HCT116 (cell line): ENCODE data around the gene PM20D1. TPM values are rescaled to one million over a fixed set of nuclear protein-coding genes. Genes with fewer than 3 reads are reported as not detected.

Experiments used
- ATAC-seq: fragments of 200-7000 bp; cut with Tn5 transposase; 2 replicates; pipeline ENCODE4 v1.9.1; 2020; ENCODE audit warnings: mild to moderate bottlenecking, moderate library complexity
- BruUV-seq: library from RNA; stranded (reverse); fragments of 400-500 nt; replicated peaks from 2 replicates; lab custom pipeline; 2021; lab: Mats Ljungman, UMichigan
- CTCF ChIA-PET: fragments of 300-600 bp; sonication (Branson Sonifier 250); formaldehyde crosslinking; loops from one replicate; lab custom pipeline; 2021; ENCODE audit warnings: antibody characterized with exemption; lab: Charles Lee
- POLR2A ChIA-PET: fragments of 300-600, 350-600 bp; sonication (Branson Sonifier 250); formaldehyde crosslinking; loops from one replicate; lab custom pipeline; 2021; ENCODE audit warnings: antibody characterized with exemption; lab: Charles Lee
- RAD21 ChIA-PET, 2 experiments: fragments of 300-600 bp; sonication (Branson Sonifier 250); formaldehyde crosslinking; loops; one replicate each; lab custom pipeline; 2023; ENCODE audit warnings: low total read pairs in 2 of 2; ENCODE audit not compliant: uncharacterized antibody in 2 of 2, unreplicated experiment in 2 of 2, low non-redundant PET in 1 of 2; lab: Charles Lee
- DNase-seq: peaks from one replicate; pipeline ENCODE4 v3.0.0-alpha.2; 2010; ENCODE audit warnings: low read depth, low spot score
- H2AFZ ChIP-seq: fragments of 200-600 bp; shearing (Covaris generic), sonication (generic); 2 replicates; pipeline ENCODE4 v1.6.1; 2017; ENCODE audit warnings: low read depth, mixed run types, mixed read lengths, antibody characterized with exemption, low read length; ENCODE audit not compliant: poor library complexity, severe bottlenecking
- H3K27ac ChIP-seq: 2 replicates; pipeline ENCODE4 v1.5.1; 2012; ENCODE audit warnings: low read depth, low read length
- H3K27me3 ChIP-seq: fragments of 200-600 bp; sonication (generic); 2 replicates; pipeline ENCODE4 v1.6.1; 2016; ENCODE audit warnings: mixed run types, low read length, mixed read lengths; ENCODE audit not compliant: insufficient read depth
- H3K36me3 ChIP-seq, 2 experiments: fragments of 200-500 bp in 1 of 2; fragments of 200-600 bp in 1 of 2; sonication (Bioruptor generic) in 1 of 2; sonication (generic) in 1 of 2; 2 replicates each; pipeline versions ENCODE4 v1.5.1 to v1.6.1; 2014 to 2016; ENCODE audit warnings: low read length in 2 of 2, inconsistent platforms in 1 of 2, mixed read lengths in 1 of 2, mixed run types in 1 of 2; ENCODE audit not compliant: insufficient read depth in 2 of 2, control insufficient read depth in 1 of 2
- H3K4me1 ChIP-seq, 2 experiments: fragments of 200-600 bp in 1 of 2; sonication (generic) in 1 of 2; 2 replicates each; pipeline versions ENCODE4 v1.5.1 to v1.6.1; 2012 to 2017; ENCODE audit warnings: low read length in 2 of 2, inconsistent platforms in 1 of 2, mild to moderate bottlenecking in 1 of 2, mixed read lengths in 1 of 2, mixed run types in 1 of 2, moderate library complexity in 1 of 2; ENCODE audit not compliant: insufficient read depth in 2 of 2, control insufficient read depth in 1 of 2
- H3K4me2 ChIP-seq: fragments of 200-600 bp; sonication (generic); 2 replicates; pipeline ENCODE4 v1.6.1; 2017; ENCODE audit warnings: mixed run types, low read length, mixed read lengths
- H3K4me3 ChIP-seq, 2 experiments: fragments of 200-600 bp in 1 of 2; sonication (generic) in 1 of 2; replicated peaks in 1 of 2; 2 replicates each; pipeline ENCODE4 v1.5.1; 2011 to 2016; ENCODE audit warnings: low read length in 2 of 2, control low read depth in 1 of 2, low read depth in 1 of 2, mild to moderate bottlenecking in 1 of 2, mixed read lengths in 1 of 2, mixed run types in 1 of 2
- H3K79me2 ChIP-seq: fragments of 200-600 bp; sonication (generic); 2 replicates; pipeline ENCODE4 v1.6.1; 2017; ENCODE audit warnings: mild to moderate bottlenecking, mixed run types, low read length, moderate library complexity, mixed read lengths; ENCODE audit not compliant: insufficient read depth
- H3K9ac ChIP-seq: fragments of 200-600 bp; sonication (generic); 2 replicates; pipeline ENCODE4 v1.6.1; 2016; ENCODE audit warnings: low read length, mixed read lengths
- H3K9me2 ChIP-seq: fragments of 200-600 bp; sonication (generic), shearing (Covaris generic); 2 replicates; pipeline ENCODE4 v1.6.1; 2017; ENCODE audit warnings: mixed run types, mild to moderate bottlenecking, moderate library complexity; ENCODE audit not compliant: insufficient read depth
- H3K9me3 ChIP-seq, 2 experiments: fragments of 200-500 bp in 1 of 2; fragments of 200-600 bp in 1 of 2; sonication (Bioruptor generic) in 1 of 2; sonication (generic) in 1 of 2; 2 replicates each; pipeline ENCODE4 v1.6.1; 2014 to 2017; ENCODE audit warnings: low read length in 2 of 2, mixed read lengths in 2 of 2, inconsistent platforms in 1 of 2, low read depth in 1 of 2, mild to moderate bottlenecking in 1 of 2, mixed run types in 1 of 2, moderate library complexity in 1 of 2; ENCODE audit not compliant: control insufficient read depth in 1 of 2, insufficient read depth in 1 of 2
- H4K20me1 ChIP-seq: fragments of 200-600 bp; sonication (generic), shearing (Covaris generic); 2 replicates; pipeline ENCODE4 v1.6.1; 2017; ENCODE audit warnings: mixed run types, mild to moderate bottlenecking, moderate library complexity; ENCODE audit not compliant: insufficient read depth
- EGR1 ChIP-seq: IDR thresholded peaks from 2 replicates; pipeline ENCODE4 v1.6.1; 2012; ENCODE audit warnings: low read depth
- EZH2 ChIP-seq: fragments of 200-600 bp; sonication (generic); IDR thresholded peaks from 2 replicates; pipeline ENCODE4 v1.6.1; 2017; ENCODE audit warnings: antibody characterized with exemption, mixed run types
- EZH2phosphoT487 ChIP-seq: fragments of 200-600 bp; IDR thresholded peaks from 2 replicates; pipeline ENCODE4 v1.6.1; 2018; ENCODE audit warnings: antibody characterized with exemption, borderline replicate concordance
- MAX ChIP-seq: IDR thresholded peaks from 2 replicates; pipeline ENCODE4 v1.6.1; 2012
- POLR2AphosphoS5 ChIP-seq: IDR thresholded peaks from 2 replicates; pipeline ENCODE4 v1.6.1; 2011; ENCODE audit warnings: mild to moderate bottlenecking, low read depth, low read length, moderate library complexity
- RAD21 ChIP-seq: IDR thresholded peaks from 2 replicates; pipeline ENCODE4 v1.6.1; 2012; ENCODE audit warnings: low read depth, mild to moderate bottlenecking
- REST ChIP-seq: IDR thresholded peaks from 2 replicates; pipeline ENCODE4 v1.6.1; 2012; ENCODE audit warnings: low read depth
- SIN3A ChIP-seq: IDR thresholded peaks from 2 replicates; pipeline ENCODE4 v1.6.1; 2012; ENCODE audit warnings: low read depth
- SP1 ChIP-seq: IDR thresholded peaks from 2 replicates; pipeline ENCODE4 v1.6.1; 2012; ENCODE audit warnings: low read depth
- SRF ChIP-seq: IDR thresholded peaks from 2 replicates; pipeline ENCODE4 v1.6.1; 2012; ENCODE audit warnings: low read depth
- TCF7L2 ChIP-seq: IDR thresholded peaks from 2 replicates; pipeline ENCODE4 v1.7.0; 2011; ENCODE audit warnings: borderline replicate concordance, inconsistent platforms; ENCODE audit not compliant: insufficient read depth, insufficient read length; ENCODE audit errors: extremely low read depth
- YY1 ChIP-seq: IDR thresholded peaks from 2 replicates; pipeline ENCODE4 v1.6.1; 2011; ENCODE audit warnings: low read length, low read depth, moderate library complexity, mild to moderate bottlenecking; ENCODE audit not compliant: insufficient replicate concordance; ENCODE audit errors: extremely low read depth
- ZFX ChIP-seq: fragments of 450-650 bp; IDR thresholded peaks from 2 replicates; pipeline ENCODE4 v1.6.1; 2017
- ZNF274 ChIP-seq: fragments of 200-500 bp; sonication (Bioruptor generic); IDR thresholded peaks from 2 replicates; pipeline ENCODE4 v1.6.1; 2014; ENCODE audit warnings: mild to moderate bottlenecking, low read depth, low read length, inconsistent platforms
- intact Hi-C: fragments of 100-400 bp; cut with micrococcal nuclease; formaldehyde crosslinking; loops from 2 replicates; pipeline ENCODE4 v1.10.0; 2022
- total RNA-seq: library from RNA; stranded (reverse); gene quantifications from one replicate; pipeline ENCODE4 v1.2.1, GENCODE V29; 2021; ENCODE audit not compliant: unreplicated experiment
- TF ChIP-seq, protein P1 (sequence below): IDR thresholded peaks from 2 replicates; pipeline ENCODE4 v1.6.1; 2011; ENCODE audit warnings: mild to moderate bottlenecking, low read length, moderate library complexity; ENCODE audit not compliant: insufficient replicate concordance; ENCODE audit errors: extremely low read depth
- TF ChIP-seq, protein P2 (sequence below), 3 experiments: fragments of 200-600 bp in 1 of 3; sonication (generic) in 1 of 3; IDR thresholded peaks in 2 of 3; conservative IDR thresholded peaks in 1 of 3; 2 replicates each; pipeline ENCODE4 v1.5.1; 2012 to 2017; ENCODE audit warnings: low read depth in 2 of 3, low read length in 2 of 3, antibody characterized with exemption in 1 of 3, borderline replicate concordance in 1 of 3, control low read depth in 1 of 3, mild to moderate bottlenecking in 1 of 3, mixed read lengths in 1 of 3, mixed run types in 1 of 3, moderate library complexity in 1 of 3; ENCODE audit not compliant: insufficient read depth in 1 of 3

Gene PM20D1
- total RNA-seq, 1 experiment from 2014 or later: not detected

- Histone ChIP-seq H3K9me2 (no peaks in the 10 kb centered on the region), H3K9me3 (no peaks in the 10 kb centered on the region), H3K79me2 (no peaks in the 10 kb centered on the region), H3K36me3 (no peaks in the 10 kb centered on the region), H3K27me3 (no peaks in the 10 kb centered on the region), H4K20me1 (no peaks in the 10 kb centered on the region), H3K4me1 (no peaks in the 10 kb centered on the region), H3K9ac (no peak overlapping the region), H3K4me2 (no peak overlapping the region), H3K4me3 (no peak overlapping the region), H3K27ac (no peak overlapping the region), H2AFZ (no peak overlapping the region)
- ATAC-seq (no peak), DNase-seq (no peak)
- intact Hi-C loops: no loop called here
- TF ChIP-seq SIN3A: no peak
- TF ChIP-seq EZH2: no peak
- TF ChIP-seq, protein P1, sequence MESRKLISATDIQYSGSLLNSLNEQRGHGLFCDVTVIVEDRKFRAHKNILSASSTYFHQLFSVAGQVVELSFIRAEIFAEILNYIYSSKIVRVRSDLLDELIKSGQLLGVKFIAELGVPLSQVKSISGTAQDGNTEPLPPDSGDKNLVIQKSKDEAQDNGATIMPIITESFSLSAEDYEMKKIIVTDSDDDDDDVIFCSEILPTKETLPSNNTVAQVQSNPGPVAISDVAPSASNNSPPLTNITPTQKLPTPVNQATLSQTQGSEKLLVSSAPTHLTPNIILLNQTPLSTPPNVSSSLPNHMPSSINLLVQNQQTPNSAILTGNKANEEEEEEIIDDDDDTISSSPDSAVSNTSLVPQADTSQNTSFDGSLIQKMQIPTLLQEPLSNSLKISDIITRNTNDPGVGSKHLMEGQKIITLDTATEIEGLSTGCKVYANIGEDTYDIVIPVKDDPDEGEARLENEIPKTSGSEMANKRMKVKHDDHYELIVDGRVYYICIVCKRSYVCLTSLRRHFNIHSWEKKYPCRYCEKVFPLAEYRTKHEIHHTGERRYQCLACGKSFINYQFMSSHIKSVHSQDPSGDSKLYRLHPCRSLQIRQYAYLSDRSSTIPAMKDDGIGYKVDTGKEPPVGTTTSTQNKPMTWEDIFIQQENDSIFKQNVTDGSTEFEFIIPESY: no peak
- TF ChIP-seq EZH2phosphoT487: no peak
- TF ChIP-seq MAX: no peak
- no peak for TF ChIP-seq ZNF274
- no peak for TF ChIP-seq EGR1
- no peak for TF ChIP-seq YY1
- no peak for TF ChIP-seq TCF7L2
- no peak for TF ChIP-seq SRF
- no peak for TF ChIP-seq POLR2AphosphoS5
- TF ChIP-seq ZFX: no peak
- no peak for TF ChIP-seq REST
- TF ChIP-seq, protein P2, sequence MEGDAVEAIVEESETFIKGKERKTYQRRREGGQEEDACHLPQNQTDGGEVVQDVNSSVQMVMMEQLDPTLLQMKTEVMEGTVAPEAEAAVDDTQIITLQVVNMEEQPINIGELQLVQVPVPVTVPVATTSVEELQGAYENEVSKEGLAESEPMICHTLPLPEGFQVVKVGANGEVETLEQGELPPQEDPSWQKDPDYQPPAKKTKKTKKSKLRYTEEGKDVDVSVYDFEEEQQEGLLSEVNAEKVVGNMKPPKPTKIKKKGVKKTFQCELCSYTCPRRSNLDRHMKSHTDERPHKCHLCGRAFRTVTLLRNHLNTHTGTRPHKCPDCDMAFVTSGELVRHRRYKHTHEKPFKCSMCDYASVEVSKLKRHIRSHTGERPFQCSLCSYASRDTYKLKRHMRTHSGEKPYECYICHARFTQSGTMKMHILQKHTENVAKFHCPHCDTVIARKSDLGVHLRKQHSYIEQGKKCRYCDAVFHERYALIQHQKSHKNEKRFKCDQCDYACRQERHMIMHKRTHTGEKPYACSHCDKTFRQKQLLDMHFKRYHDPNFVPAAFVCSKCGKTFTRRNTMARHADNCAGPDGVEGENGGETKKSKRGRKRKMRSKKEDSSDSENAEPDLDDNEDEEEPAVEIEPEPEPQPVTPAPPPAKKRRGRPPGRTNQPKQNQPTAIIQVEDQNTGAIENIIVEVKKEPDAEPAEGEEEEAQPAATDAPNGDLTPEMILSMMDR (IDR thresholded peaks at IDR 0.05 in 2 of 3, conservative IDR thresholded peaks at IDR 0.05 in 1 of 3; ENCODE audit: borderline replicate concordance in 1 of 3, insufficient read depth in 1 of 3, low read depth in 2 of 3, low read length in 2 of 3): no peak
- no peak for TF ChIP-seq RAD21
- no peak for TF ChIP-seq SP1
- ChIA-PET CTCF (no interaction called here), RAD21 (no interaction called here), POLR2A (no interaction called here)
- no TSS peak for BruUV-seq
Observed at GRCh38 chr1:205861540-205861939, 11.6 kb upstream of the PM20D1 start.
